GM23338 (cell line): ENCODE measurements around the gene CYP3A5. TPM values are rescaled to one million over a fixed set of nuclear protein-coding genes. Genes with fewer than 3 reads are reported as not detected.
"Not testable (repeated sequence)": the region's sequence is repeated elsewhere in the genome, so short reads cannot be mapped to it uniquely, and the experiment has no call there.

ENCODE experiments used
- ATAC-seq: fragments of 200-7000 bp; cut with Tn5 transposase; 3 replicates; pipeline ENCODE4 v1.9.1; 2020
- DNase-seq: peaks from one replicate; pipeline ENCODE4 v3.0.0-alpha.2; 2015; ENCODE audit warnings: low spot score
- H2AFZ ChIP-seq: fragments of 200-600 bp; sonication (generic); 2 replicates; pipeline ENCODE4 v1.8.0; 2016; ENCODE audit warnings: antibody characterized with exemption, mild to moderate bottlenecking, moderate library complexity
- H3F3A ChIP-seq: fragments of 200-600 bp; sonication (generic); replicated peaks from 2 replicates; pipeline ENCODE4 v1.8.0; 2017; ENCODE audit warnings: antibody characterized with exemption, mixed run types, low read depth
- H3K27ac ChIP-seq: fragments of 200-600 bp; sonication (generic); 2 replicates; pipeline ENCODE4 v1.6.1; 2016; ENCODE audit warnings: low read depth
- H3K27me3 ChIP-seq: fragments of 200-600 bp; sonication (generic); 2 replicates; pipeline ENCODE4 v1.8.0; 2016; ENCODE audit warnings: mild to moderate bottlenecking, mixed run types, moderate library complexity; ENCODE audit not compliant: insufficient read depth
- H3K36me3 ChIP-seq: fragments of 200-600 bp; sonication (generic); 2 replicates; pipeline ENCODE4 v1.8.0; 2016; ENCODE audit warnings: mild to moderate bottlenecking; ENCODE audit not compliant: insufficient read depth
- H3K4me1 ChIP-seq: fragments of 200-600 bp; sonication (generic); 2 replicates; pipeline ENCODE4 v1.8.0; 2016; ENCODE audit warnings: mild to moderate bottlenecking, moderate library complexity; ENCODE audit not compliant: insufficient read depth
- H3K4me2 ChIP-seq: fragments of 200-600 bp; sonication (generic); 2 replicates; pipeline ENCODE4 v1.7.1; 2017; ENCODE audit warnings: mixed run types
- H3K4me3 ChIP-seq: fragments of 200-600 bp; sonication (generic); 2 replicates; pipeline ENCODE4 v1.6.1; 2016; ENCODE audit warnings: mixed run types
- H3K79me2 ChIP-seq: fragments of 200-600 bp; sonication (generic); replicated peaks from 2 replicates; pipeline ENCODE4 v1.8.0; 2017; ENCODE audit warnings: mild to moderate bottlenecking; ENCODE audit not compliant: insufficient read depth
- H3K9me2 ChIP-seq: fragments of 200-600 bp; sonication (generic); 2 replicates; pipeline ENCODE4 v1.8.0; 2017; ENCODE audit not compliant: insufficient read depth
- H4K20me1 ChIP-seq: fragments of 200-600 bp; sonication (generic); replicated peaks from 2 replicates; pipeline ENCODE4 v1.8.0; 2017; ENCODE audit warnings: mild to moderate bottlenecking; ENCODE audit not compliant: insufficient read depth
- H3K27ac Mint-ChIP-seq: 2 replicates; pipeline ENCODE4 v1.8.0; 2020; ENCODE audit warnings: inconsistent platforms, mild to moderate bottlenecking, moderate library complexity, mixed read lengths
- H3K27me3 Mint-ChIP-seq: 3 replicates; pipeline ENCODE4 v1.8.0; 2022; ENCODE audit warnings: low read depth, mild to moderate bottlenecking, moderate library complexity, mixed read lengths, inconsistent platforms; ENCODE audit not compliant: insufficient read depth, poor library complexity
- H3K36me3 Mint-ChIP-seq: 3 replicates; pipeline ENCODE4 v1.8.0; 2021; ENCODE audit warnings: low read depth, mild to moderate bottlenecking, inconsistent platforms, moderate library complexity, mixed read lengths
- H3K4me1 Mint-ChIP-seq: 3 replicates; pipeline ENCODE4 v1.8.0; 2020; ENCODE audit warnings: mild to moderate bottlenecking, inconsistent platforms, mixed read lengths
- H3K4me3 Mint-ChIP-seq: 3 replicates; pipeline ENCODE4 v1.8.0; 2021; ENCODE audit warnings: moderate library complexity, mild to moderate bottlenecking, inconsistent platforms, mixed read lengths
- H3K9me3 Mint-ChIP-seq: 3 replicates; pipeline ENCODE4 v1.8.0; 2020; ENCODE audit warnings: moderate library complexity, mild to moderate bottlenecking, inconsistent platforms, mixed read lengths
- EZH2 ChIP-seq: fragments of 200-600 bp; sonication (generic); IDR thresholded peaks from one replicate; pipeline ENCODE4 v1.8.0; 2017; ENCODE audit warnings: antibody characterized with exemption, mild to moderate bottlenecking, low read depth; ENCODE audit not compliant: unreplicated experiment
- EZH2phosphoT487 ChIP-seq: fragments of 200-600 bp; sonication (generic); IDR thresholded peaks from one replicate; pipeline ENCODE4 v1.8.1; 2018; ENCODE audit warnings: antibody characterized with exemption; ENCODE audit not compliant: unreplicated experiment
- JUNB ChIP-seq: IDR thresholded peaks from one replicate; pipeline ENCODE4 v1.6.1; 2016; ENCODE audit warnings: antibody characterized with exemption; ENCODE audit not compliant: unreplicated experiment
- POLR2AphosphoS5 ChIP-seq: IDR thresholded peaks from 2 replicates; pipeline ENCODE4 v1.6.1; 2016; ENCODE audit warnings: antibody characterized with exemption, low read depth
- STAT1 ChIP-seq: IDR thresholded peaks from one replicate; pipeline ENCODE4 v1.6.1; 2016; ENCODE audit warnings: antibody characterized with exemption; ENCODE audit not compliant: unreplicated experiment
- polyA plus RNA-seq: library from polyadenylated mRNA; unstranded; fragments of >200 nt; fragmentation: Nextera tagmentation; extraction: Ambion mirVana; gene quantifications from 2 replicates; pipeline ENCODE4 v1.2.1, GENCODE V29; 2016
- total RNA-seq: library from RNA; depleted of rRNA; stranded (reverse); fragments of >200 nt; shearing (Covaris generic); gene quantifications from 2 replicates; pipeline ENCODE4 v1.2.3, GENCODE V29; 2014
- TF ChIP-seq, protein P1 (sequence below), 2 experiments: fragments of 200-600 bp in 1 of 2; sonication (generic) in 1 of 2; conservative IDR thresholded peaks; 2 replicates each; pipeline versions ENCODE4 v1.5.1 to v1.6.1; 2016 to 2017; ENCODE audit warnings: antibody characterized with exemption in 2 of 2, low read depth in 2 of 2, mild to moderate bottlenecking in 2 of 2, moderate library complexity in 1 of 2
- TF ChIP-seq, protein P2 (sequence below): IDR thresholded peaks from one replicate; pipeline ENCODE4 v1.6.1; 2018; ENCODE audit warnings: antibody characterized with exemption; ENCODE audit not compliant: unreplicated experiment
- TF ChIP-seq, protein P3 (sequence below): IDR thresholded peaks from 2 replicates; pipeline ENCODE4 v1.6.1; 2016; ENCODE audit warnings: antibody characterized with exemption

The CYP3A5 gene
- total and polyA plus RNA-seq, 2 experiments from 2014 or later, result 1.2 TPM; not detected in 1

DNA sequence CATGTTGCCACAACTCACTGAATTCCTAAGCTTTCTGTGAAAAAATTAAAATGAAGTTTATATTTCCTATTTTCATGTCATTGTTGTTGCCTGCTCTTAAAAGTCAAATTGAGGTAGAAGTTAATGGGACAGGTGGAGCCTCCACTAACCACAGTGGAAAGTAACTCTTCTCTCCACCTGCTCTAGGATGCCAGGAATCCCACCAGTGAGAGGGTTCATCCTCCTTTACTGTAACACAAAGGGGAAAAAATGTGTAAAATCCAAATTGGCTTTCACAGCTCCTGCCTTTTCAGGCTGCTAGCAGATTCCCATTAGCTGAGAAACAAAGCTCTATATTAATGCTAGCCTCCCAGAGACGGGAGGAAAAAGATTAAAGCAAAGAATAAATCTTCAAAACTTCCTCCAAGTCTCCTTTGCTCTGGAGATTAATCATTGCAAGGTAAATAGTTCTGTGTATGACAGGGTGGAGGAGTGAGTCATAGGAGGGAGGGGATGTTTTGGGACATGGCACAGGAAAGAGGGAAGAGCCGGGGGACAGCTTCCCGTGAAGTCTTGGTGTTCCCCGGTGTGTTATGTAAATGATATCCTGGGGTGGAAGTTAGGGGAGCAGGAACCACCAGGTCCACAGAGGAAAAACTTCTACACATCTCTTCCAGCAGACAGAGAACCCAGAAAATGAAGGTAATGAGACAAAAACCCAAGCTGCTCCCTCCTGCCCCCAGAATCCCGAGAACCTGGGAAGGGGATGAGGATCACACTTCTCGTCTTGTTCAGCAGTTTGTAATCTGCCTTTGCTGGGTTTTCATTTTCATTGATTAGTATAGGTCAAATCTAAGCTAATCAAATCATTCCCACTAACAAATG, 19.3 kb upstream of the CYP3A5 start:
- peaks cover 15% of the 10 kb centered on the region for H3K4me1 Mint-ChIP-seq
- not testable (repeated sequence) for H3K4me2 ChIP-seq, H2AFZ ChIP-seq, H3K4me3 ChIP-seq, H3K36me3 Mint-ChIP-seq, H3K9me2 ChIP-seq, H3K27me3 ChIP-seq, H3K27ac Mint-ChIP-seq, DNase-seq, H3K4me3 Mint-ChIP-seq, H3K27ac ChIP-seq, H3K79me2 ChIP-seq, H3F3A ChIP-seq, H3K9me3 Mint-ChIP-seq, H3K36me3 ChIP-seq, H3K4me1 ChIP-seq, H4K20me1 ChIP-seq, H3K27me3 Mint-ChIP-seq
- peak; percentile 84 for ATAC-seq

DNA sequence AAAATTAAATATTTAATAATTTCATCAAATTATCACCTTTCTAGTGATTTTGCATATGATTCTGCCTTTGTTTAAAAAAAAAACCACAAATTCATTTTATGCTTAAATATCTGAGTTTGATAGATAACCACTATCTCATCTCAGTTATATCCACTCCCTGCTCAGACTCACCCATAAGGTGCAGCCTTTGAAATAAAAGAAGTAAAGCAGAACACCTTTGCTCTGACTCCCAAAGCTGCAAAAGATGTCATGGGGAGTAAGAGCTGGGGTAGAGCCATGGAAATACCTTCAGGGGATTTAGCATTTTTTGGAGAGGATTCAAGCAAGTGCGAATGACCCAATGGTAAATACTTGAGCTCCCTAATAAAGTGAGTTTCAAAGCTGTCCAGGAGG, 15.1 kb upstream of the CYP3A5 start:
- H3K4me1 ChIP-seq, result peaks cover 12% of the 10 kb centered on the region
- Mint-ChIP-seq H3K9me3 (no peaks in the 10 kb centered on the region; the same call in 2 of the 3 replicates), H3K36me3 (no peaks in the 10 kb centered on the region), H3K4me1 (peaks cover 28% of the 10 kb centered on the region), H3K27me3 (no peaks in the 10 kb centered on the region), H3K4me3 (no peak overlapping the region), H3K27ac (no peak overlapping the region)
- no peak overlapping the region for H3K4me2 ChIP-seq
- no peaks in the 10 kb centered on the region for H3K9me2 ChIP-seq
- no peaks in the 10 kb centered on the region for H3K27me3 ChIP-seq
- no peak overlapping the region for H3K4me3 ChIP-seq
- DNase-seq, result no peak
- H4K20me1 ChIP-seq, result no peaks in the 10 kb centered on the region
- H3F3A ChIP-seq, result no peaks in the 10 kb centered on the region
- H2AFZ ChIP-seq, result no peak overlapping the region
- no peaks in the 10 kb centered on the region for H3K36me3 ChIP-seq
- H3K79me2 ChIP-seq, result no peaks in the 10 kb centered on the region
- H3K27ac ChIP-seq, result no peak overlapping the region
- no peak for ATAC-seq
- no peak for TF ChIP-seq POLR2AphosphoS5
- TF ChIP-seq, protein P1, sequence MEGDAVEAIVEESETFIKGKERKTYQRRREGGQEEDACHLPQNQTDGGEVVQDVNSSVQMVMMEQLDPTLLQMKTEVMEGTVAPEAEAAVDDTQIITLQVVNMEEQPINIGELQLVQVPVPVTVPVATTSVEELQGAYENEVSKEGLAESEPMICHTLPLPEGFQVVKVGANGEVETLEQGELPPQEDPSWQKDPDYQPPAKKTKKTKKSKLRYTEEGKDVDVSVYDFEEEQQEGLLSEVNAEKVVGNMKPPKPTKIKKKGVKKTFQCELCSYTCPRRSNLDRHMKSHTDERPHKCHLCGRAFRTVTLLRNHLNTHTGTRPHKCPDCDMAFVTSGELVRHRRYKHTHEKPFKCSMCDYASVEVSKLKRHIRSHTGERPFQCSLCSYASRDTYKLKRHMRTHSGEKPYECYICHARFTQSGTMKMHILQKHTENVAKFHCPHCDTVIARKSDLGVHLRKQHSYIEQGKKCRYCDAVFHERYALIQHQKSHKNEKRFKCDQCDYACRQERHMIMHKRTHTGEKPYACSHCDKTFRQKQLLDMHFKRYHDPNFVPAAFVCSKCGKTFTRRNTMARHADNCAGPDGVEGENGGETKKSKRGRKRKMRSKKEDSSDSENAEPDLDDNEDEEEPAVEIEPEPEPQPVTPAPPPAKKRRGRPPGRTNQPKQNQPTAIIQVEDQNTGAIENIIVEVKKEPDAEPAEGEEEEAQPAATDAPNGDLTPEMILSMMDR (conservative IDR thresholded peaks at IDR 0.05; ENCODE audit: low read depth in 2 of 2), result no peak
- no peak for TF ChIP-seq JUNB
- TF ChIP-seq, protein P2, sequence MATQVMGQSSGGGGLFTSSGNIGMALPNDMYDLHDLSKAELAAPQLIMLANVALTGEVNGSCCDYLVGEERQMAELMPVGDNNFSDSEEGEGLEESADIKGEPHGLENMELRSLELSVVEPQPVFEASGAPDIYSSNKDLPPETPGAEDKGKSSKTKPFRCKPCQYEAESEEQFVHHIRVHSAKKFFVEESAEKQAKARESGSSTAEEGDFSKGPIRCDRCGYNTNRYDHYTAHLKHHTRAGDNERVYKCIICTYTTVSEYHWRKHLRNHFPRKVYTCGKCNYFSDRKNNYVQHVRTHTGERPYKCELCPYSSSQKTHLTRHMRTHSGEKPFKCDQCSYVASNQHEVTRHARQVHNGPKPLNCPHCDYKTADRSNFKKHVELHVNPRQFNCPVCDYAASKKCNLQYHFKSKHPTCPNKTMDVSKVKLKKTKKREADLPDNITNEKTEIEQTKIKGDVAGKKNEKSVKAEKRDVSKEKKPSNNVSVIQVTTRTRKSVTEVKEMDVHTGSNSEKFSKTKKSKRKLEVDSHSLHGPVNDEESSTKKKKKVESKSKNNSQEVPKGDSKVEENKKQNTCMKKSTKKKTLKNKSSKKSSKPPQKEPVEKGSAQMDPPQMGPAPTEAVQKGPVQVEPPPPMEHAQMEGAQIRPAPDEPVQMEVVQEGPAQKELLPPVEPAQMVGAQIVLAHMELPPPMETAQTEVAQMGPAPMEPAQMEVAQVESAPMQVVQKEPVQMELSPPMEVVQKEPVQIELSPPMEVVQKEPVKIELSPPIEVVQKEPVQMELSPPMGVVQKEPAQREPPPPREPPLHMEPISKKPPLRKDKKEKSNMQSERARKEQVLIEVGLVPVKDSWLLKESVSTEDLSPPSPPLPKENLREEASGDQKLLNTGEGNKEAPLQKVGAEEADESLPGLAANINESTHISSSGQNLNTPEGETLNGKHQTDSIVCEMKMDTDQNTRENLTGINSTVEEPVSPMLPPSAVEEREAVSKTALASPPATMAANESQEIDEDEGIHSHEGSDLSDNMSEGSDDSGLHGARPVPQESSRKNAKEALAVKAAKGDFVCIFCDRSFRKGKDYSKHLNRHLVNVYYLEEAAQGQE, result no peak
- no peak for TF ChIP-seq EZH2
- TF ChIP-seq EZH2phosphoT487, result no peak
- no peak for TF ChIP-seq STAT1
- TF ChIP-seq, protein P3, sequence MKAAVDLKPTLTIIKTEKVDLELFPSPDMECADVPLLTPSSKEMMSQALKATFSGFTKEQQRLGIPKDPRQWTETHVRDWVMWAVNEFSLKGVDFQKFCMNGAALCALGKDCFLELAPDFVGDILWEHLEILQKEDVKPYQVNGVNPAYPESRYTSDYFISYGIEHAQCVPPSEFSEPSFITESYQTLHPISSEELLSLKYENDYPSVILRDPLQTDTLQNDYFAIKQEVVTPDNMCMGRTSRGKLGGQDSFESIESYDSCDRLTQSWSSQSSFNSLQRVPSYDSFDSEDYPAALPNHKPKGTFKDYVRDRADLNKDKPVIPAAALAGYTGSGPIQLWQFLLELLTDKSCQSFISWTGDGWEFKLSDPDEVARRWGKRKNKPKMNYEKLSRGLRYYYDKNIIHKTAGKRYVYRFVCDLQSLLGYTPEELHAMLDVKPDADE, result no peak
